T-cell (primary cell): Measurements from ENCODE around the gene STK32B. TPM values are rescaled to one million over a fixed set of nuclear protein-coding genes. Genes with fewer than 3 reads are reported as not detected.
"Not testable (repeated sequence)": the region's sequence is repeated elsewhere in the genome, so short reads cannot be mapped to it uniquely, and the experiment has no call there.

ENCODE experiments used
- ATAC-seq, 4 experiments: fragments of 200-7000 bp in 3 of 4; fragments of 150-1000 bp in 1 of 4; cut with Tn5 transposase; replicated peaks in 1 of 4; 1 replicate in 3 of 4; 2 replicates in 1 of 4; pipeline ENCODE4 v1.10.0; 2021; ENCODE audit warnings: moderate library complexity in 3 of 4, mild to moderate bottlenecking in 2 of 4, moderate number of reproducible peaks in 1 of 4
- CTCF ChIA-PET, 2 donors: fragments of 300-600 bp; sonication (Branson Sonifier 250); formaldehyde crosslinking; loops; one replicate each; lab custom pipeline; 2022; ENCODE audit warnings: antibody characterized with exemption in 2 of 2; lab: Charles Lee
- POLR2A ChIA-PET, 2 donors: fragments of 300-600 bp; sonication (Branson Sonifier 250); formaldehyde crosslinking; loops; one replicate each; lab custom pipeline; 2022; ENCODE audit warnings: antibody characterized with exemption in 2 of 2; lab: Charles Lee
- DNase-seq, 35 experiments: peaks; one replicate each; pipeline versions ENCODE4 v3.0.0 to v3.0.0-alpha.2; 2013 to 2023
- H3K27ac ChIP-seq: one replicate; pipeline ENCODE4 v1.5.1; 2013; ENCODE audit warnings: low read length
- H3K27me3 ChIP-seq, 2 experiments: replicated peaks in 1 of 2; 1 replicate in 1 of 2; 2 replicates in 1 of 2; pipeline versions ENCODE4 v1.6.1 to v1.7.0; 2013; ENCODE audit warnings: low read length in 1 of 2, mixed read lengths in 1 of 2; ENCODE audit not compliant: control insufficient read depth in 2 of 2, insufficient read depth in 2 of 2; ENCODE audit errors: extremely low read depth in 1 of 2
- H3K36me3 ChIP-seq, 2 donors: 1 replicate in 1 of 2; 2 replicates in 1 of 2; pipeline versions ENCODE4 v1.6.1 to v1.7.0; 2013; ENCODE audit warnings: low read length in 1 of 2; ENCODE audit not compliant: control insufficient read depth in 2 of 2, insufficient read depth in 1 of 2; ENCODE audit errors: extremely low read depth in 1 of 2
- H3K4me1 ChIP-seq, 2 experiments: 1 replicate in 1 of 2; 2 replicates in 1 of 2; pipeline versions ENCODE4 v1.6.1 to v1.7.0; 2013; ENCODE audit warnings: low read length in 2 of 2, mixed read lengths in 1 of 2; ENCODE audit not compliant: insufficient read depth in 2 of 2, control insufficient read depth in 1 of 2; ENCODE audit errors: extremely low read depth in 1 of 2
- H3K4me3 ChIP-seq, 2 donors: 1 replicate in 1 of 2; 2 replicates in 1 of 2; pipeline versions ENCODE4 v1.5.1 to v1.7.0; 2013; ENCODE audit warnings: mild to moderate bottlenecking in 2 of 2, low read length in 1 of 2, moderate library complexity in 1 of 2; ENCODE audit not compliant: control insufficient read depth in 1 of 2; ENCODE audit errors: extremely low read depth in 1 of 2
- H3K9me3 ChIP-seq: 2 replicates; pipeline ENCODE4 v1.7.0; 2013
- H3K27ac Mint-ChIP-seq, 2 donors: one replicate each; pipeline ENCODE4 v1.8.0; 2020 to 2021; ENCODE audit warnings: mild to moderate bottlenecking in 2 of 2, mixed read lengths in 2 of 2
- H3K27me3 Mint-ChIP-seq, 2 donors: one replicate each; pipeline ENCODE4 v1.8.0; 2021 to 2022; ENCODE audit warnings: mixed read lengths in 2 of 2
- H3K36me3 Mint-ChIP-seq: one replicate; pipeline ENCODE4 v1.8.0; 2021; ENCODE audit warnings: mixed read lengths
- H3K4me1 Mint-ChIP-seq, 3 donors: one replicate each; pipeline ENCODE4 v1.8.0; 2020 to 2022; ENCODE audit warnings: mixed read lengths in 3 of 3, mild to moderate bottlenecking in 1 of 3
- H3K4me3 Mint-ChIP-seq, 3 donors: one replicate each; pipeline ENCODE4 v1.8.0; 2020 to 2022; ENCODE audit warnings: mild to moderate bottlenecking in 3 of 3, mixed read lengths in 3 of 3, moderate library complexity in 3 of 3
- H3K9me3 Mint-ChIP-seq, 3 donors: one replicate each; pipeline ENCODE4 v1.8.0; 2020 to 2022; ENCODE audit warnings: mixed read lengths in 3 of 3
- WGBS: methylation state at CpG from one replicate; pipeline ENCODE4 v1.1.5; 2013; ENCODE audit warnings: missing lambda C conversion rate; ENCODE audit not compliant: insufficient coverage; 5-methylcytosine and 5-hydroxymethylcytosine counted together
- total RNA-seq, 35 experiments: library from RNA in 6 of 35; stranded (reverse) in 6 of 35; fragments of 120-200 nt in 1 of 35; gene quantifications; one replicate each; pipeline versions ENCODE4 v1.2.1 to v1.2.4 and lab custom pipeline; 2013 to 2026

STK32B gene
- total RNA-seq, 5 donors from 2014 or later (not counting 1 experiment from before 2014, with no cell fraction given) = 0.12 to 0.20 (median 0.15) TPM; not detected in 2

DNA sequence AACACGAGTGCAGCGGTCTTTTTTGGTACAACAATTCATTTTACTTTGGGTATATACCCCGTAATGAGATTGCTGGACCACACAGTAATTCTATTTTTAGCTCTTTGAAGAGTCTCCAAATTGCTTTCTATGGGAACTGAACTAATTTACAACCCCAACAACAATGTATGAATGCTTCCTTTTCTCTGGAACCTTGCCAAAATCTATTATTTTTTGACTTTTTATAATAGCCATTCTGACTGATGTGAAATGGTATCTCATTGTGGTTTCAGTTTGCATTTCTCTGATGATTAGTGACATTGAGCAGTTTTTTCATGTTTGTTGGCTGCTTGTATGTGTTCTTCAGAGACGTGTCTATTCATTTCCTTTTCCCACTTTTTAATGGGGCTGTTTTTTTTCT, 240.8 kb downstream of the STK32B start:
- 50% methylated on average over 1 of the region's 4 CpGs for WGBS
- ATAC-seq = no peak
- Histone ChIP-seq H3K36me3 (no peaks in the 10 kb centered on the region), H3K27ac (no peak overlapping the region), H3K4me3 (no peak overlapping the region), H3K9me3 (no peaks in the 10 kb centered on the region), H3K4me1 (no peaks in the 10 kb centered on the region), H3K27me3 (no peaks in the 10 kb centered on the region)
- Mint-ChIP-seq H3K36me3 (no peaks in the 10 kb centered on the region), H3K27me3 (no peaks in the 10 kb centered on the region), H3K27ac (no peak overlapping the region), H3K4me1 (no peaks in the 10 kb centered on the region), H3K9me3 (peaks cover 4 to 16% (median 7%) of the 10 kb centered on the region in 3 donors), H3K4me3 (no peak overlapping the region)
- CTCF ChIA-PET = no interaction called here
- POLR2A ChIA-PET = interaction anchor here in 1 of 2 donors (0.6 kb wide), 1 partner anchor 155 kb away, joined by 3 read pairs; no protein-coding TSS in a partner anchor
- no peak for DNase-seq

DNA sequence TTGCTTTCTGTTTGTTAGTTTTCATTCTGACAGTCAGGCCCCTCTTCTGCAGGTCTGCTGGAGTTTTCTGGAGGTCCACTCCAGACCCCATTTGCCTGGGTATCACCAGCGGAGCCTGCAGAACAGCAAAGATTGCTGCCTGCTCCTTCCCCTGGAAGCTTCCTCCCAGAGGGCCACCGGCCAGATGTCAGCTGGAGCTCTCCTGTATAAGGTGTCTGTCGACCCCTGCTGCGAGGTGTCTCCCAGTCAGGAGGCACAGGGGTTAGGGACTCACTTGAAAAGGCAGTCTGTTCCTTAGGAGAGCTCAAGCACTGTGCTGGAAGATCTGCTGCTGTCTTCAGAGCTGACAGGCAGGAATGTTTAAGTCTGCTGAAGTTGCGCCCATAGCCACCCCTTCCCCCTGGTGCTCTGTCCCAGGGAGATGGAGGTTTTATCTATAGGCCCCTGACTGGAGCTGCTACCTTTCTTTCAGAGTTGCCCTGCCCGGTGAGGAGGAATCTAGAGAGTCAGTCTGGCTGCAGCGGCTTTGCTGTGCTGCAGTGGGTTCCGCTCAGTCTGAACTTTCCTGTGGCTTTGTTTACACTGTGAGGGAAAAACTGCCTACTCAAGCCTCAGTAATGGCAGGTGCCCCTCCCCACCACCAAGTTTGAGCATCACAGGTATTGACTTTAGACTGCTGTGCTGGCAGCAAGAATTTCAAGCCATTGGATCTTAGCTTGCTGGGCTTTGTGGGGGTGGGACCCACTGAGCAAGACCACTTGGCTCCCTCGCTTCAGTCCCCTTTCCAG, 246.9 kb downstream of the STK32B start:
- H3K9me3 Mint-ChIP-seq = peaks cover 6 to 19% (median 7%) of the 10 kb centered on the region in 3 donors
- DNase-seq, CTCF ChIA-PET, H3K27ac ChIP-seq, ATAC-seq, H3K4me3 ChIP-seq, H3K36me3 ChIP-seq, H3K27me3 Mint-ChIP-seq, H3K27ac Mint-ChIP-seq, H3K4me1 Mint-ChIP-seq, POLR2A ChIA-PET, H3K4me3 Mint-ChIP-seq, H3K4me1 ChIP-seq, H3K36me3 Mint-ChIP-seq, H3K27me3 ChIP-seq, H3K9me3 ChIP-seq: not testable (repeated sequence)
- WGBS = 73% methylated on average over 4 of the region's 9 CpGs

DNA sequence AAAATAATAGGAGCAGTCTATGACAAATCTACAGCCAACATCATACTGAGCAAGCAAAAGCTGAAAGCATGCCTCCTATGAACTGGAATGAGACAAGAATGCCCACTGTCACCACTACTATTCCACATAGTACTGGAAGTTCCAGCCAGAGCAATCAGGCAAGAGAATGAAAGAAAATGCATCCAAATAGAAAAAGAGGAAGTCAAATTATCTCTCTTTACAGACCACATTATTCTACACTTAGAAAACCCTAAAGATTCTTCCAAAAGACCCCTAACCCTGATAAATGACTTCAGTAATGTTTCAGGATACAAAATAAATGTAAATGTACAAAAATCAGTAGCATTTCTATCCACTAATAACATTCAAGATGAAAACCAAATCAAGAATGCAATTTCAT, 249.0 kb downstream of the STK32B start:
- no peaks in the 10 kb centered on the region for H3K4me1 Mint-ChIP-seq

GRCh38 chr4:5307928-5308327, 256.6 kb downstream of the STK32B start:
- Histone ChIP-seq H3K4me3 (no peak overlapping the region), H3K36me3 (no peaks in the 10 kb centered on the region), H3K9me3 (peaks cover 2% of the 10 kb centered on the region), H3K4me1 (no peaks in the 10 kb centered on the region), H3K27ac (no peak overlapping the region), H3K27me3 (no peaks in the 10 kb centered on the region)
- ChIA-PET POLR2A (no interaction called here), CTCF (no interaction called here)
- H3K27me3 Mint-ChIP-seq = peaks cover 6 to 14% of the 10 kb centered on the region in 2 donors
- no peak overlapping the region for H3K27ac Mint-ChIP-seq
- H3K4me1 Mint-ChIP-seq = no peaks in the 10 kb centered on the region
- 91% methylated on average over 3 of the region's 3 CpGs for WGBS
- peaks cover 0 to 16% (median 5%) of the 10 kb centered on the region in 3 donors for H3K9me3 Mint-ChIP-seq
- ATAC-seq (no peak), DNase-seq (no peak)
- H3K36me3 Mint-ChIP-seq = no peaks in the 10 kb centered on the region
- H3K4me3 Mint-ChIP-seq = no peak overlapping the region

More for the DNA sequence above, 249.0 kb downstream of the STK32B start:
- no peak overlapping the region for H3K4me3 Mint-ChIP-seq
- ChIA-PET CTCF (no interaction called here), POLR2A (no interaction called here)
- peaks cover 4% of the 10 kb centered on the region in 2 donors for H3K27me3 Mint-ChIP-seq
- H3K4me1 ChIP-seq = no peaks in the 10 kb centered on the region
- H3K27me3 ChIP-seq = no peaks in the 10 kb centered on the region
- H3K9me3 ChIP-seq = no peaks in the 10 kb centered on the region
- H3K36me3 ChIP-seq = no peaks in the 10 kb centered on the region
- DNase-seq (no peak), ATAC-seq (no peak)
- H3K27ac ChIP-seq = no peak overlapping the region
- H3K27ac Mint-ChIP-seq = no peak overlapping the region
- H3K36me3 Mint-ChIP-seq = no peaks in the 10 kb centered on the region
- H3K9me3 Mint-ChIP-seq = peaks cover 2 to 11% (median 9%) of the 10 kb centered on the region in 3 donors
- H3K4me3 ChIP-seq = no peak overlapping the region

- peaks cover 7 to 9% (median 9%) of the 10 kb centered on the region in 3 donors for H3K9me3 Mint-ChIP-seq
- H3K27me3 ChIP-seq = no peaks in the 10 kb centered on the region
- POLR2A ChIA-PET = no interaction called here
- H3K9me3 ChIP-seq = no peaks in the 10 kb centered on the region
- H3K27me3 Mint-ChIP-seq = no peaks in the 10 kb centered on the region
- H3K4me3 ChIP-seq = no peak overlapping the region
- H3K36me3 ChIP-seq = no peaks in the 10 kb centered on the region
- ATAC-seq (no peak), DNase-seq (no peak)
- no peak overlapping the region for H3K27ac Mint-ChIP-seq
- H3K4me1 Mint-ChIP-seq = no peaks in the 10 kb centered on the region
- no CpG with 5 or more reads among the region's 2 CpGs for WGBS
- no peaks in the 10 kb centered on the region for H3K4me1 ChIP-seq
- no peak overlapping the region for H3K27ac ChIP-seq
- CTCF ChIA-PET = no interaction called here
- H3K4me3 Mint-ChIP-seq = no peak overlapping the region
- H3K36me3 Mint-ChIP-seq = no peaks in the 10 kb centered on the region
Observed at GRCh38 chr4:5322321-5322720, 271.0 kb downstream of the STK32B start.

GRCh38 chr4:5330339-5330989, 279.2 kb downstream of the STK32B start:
- no peak for ATAC-seq
- WGBS = 90% methylated on average over 1 of the region's 3 CpGs
- Mint-ChIP-seq H3K4me1 (no peaks in the 10 kb centered on the region), H3K27me3 (no peaks in the 10 kb centered on the region), H3K27ac (no peak overlapping the region), H3K4me3 (no peak overlapping the region), H3K9me3 (peaks cover 3 to 14% (median 9%) of the 10 kb centered on the region in 3 donors), H3K36me3 (no peaks in the 10 kb centered on the region)
- no peak overlapping the region for H3K4me3 ChIP-seq
- no peak overlapping the region for H3K27ac ChIP-seq
- ChIA-PET POLR2A (no interaction called here), CTCF (no interaction called here)
- H3K4me1 ChIP-seq = no peaks in the 10 kb centered on the region
- H3K9me3 ChIP-seq = no peaks in the 10 kb centered on the region
- no peaks in the 10 kb centered on the region for H3K27me3 ChIP-seq
- no peak for DNase-seq
- no peaks in the 10 kb centered on the region for H3K36me3 ChIP-seq
